ENCODE measurements around the gene CYB561D1.
A peak's percentile ranks its signal among the peaks of the same experiment; 100 is the strongest.
"Not testable (repeated sequence)": the region's sequence is repeated elsewhere in the genome, so short reads cannot be mapped to it uniquely, and the experiment has no call there.

CYB561D1 gene, protein sequence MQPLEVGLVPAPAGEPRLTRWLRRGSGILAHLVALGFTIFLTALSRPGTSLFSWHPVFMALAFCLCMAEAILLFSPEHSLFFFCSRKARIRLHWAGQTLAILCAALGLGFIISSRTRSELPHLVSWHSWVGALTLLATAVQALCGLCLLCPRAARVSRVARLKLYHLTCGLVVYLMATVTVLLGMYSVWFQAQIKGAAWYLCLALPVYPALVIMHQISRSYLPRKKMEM

DNA sequence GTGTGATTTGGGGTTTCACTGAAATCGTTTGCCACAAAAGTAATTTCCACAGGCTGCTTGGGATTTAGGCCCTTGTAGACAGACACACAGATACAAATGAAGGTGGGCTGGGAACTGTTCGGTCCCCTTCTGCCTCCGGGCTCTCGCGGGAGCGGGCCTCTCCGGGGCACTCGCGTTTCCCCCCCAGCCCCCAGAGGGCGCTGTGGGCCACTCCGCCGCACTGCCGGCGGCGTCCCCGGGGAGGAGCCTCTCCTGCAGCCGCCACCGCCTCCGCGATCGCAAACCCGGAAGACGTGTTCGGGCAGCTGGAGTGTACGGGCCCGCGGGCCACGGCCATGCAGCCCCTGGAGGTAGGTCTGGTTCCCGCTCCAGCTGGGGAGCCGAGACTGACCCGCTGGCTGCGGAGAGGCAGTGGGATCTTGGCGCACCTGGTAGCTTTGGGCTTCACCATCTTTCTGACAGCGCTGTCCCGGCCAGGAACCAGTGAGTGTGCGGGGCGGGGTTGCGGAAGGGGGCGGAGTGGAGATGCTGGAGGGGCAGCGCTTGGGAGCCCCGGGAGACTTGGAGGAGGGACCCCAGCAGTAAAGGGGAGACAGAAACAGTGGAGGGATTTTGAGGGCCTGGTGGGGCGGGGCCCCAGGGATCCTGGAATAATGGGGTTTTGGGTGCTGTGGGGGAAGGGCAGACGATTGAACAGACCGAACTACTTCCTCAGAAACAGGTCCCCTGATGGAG, at the start of gene CYB561D1:
Gene CYB561D1 (plus strand): TSS at position 290 of the 735 bp plus-strand sequence. CDS start 46 bp downstream, at position 336.
- TF ChIP-seq, protein P1, sequence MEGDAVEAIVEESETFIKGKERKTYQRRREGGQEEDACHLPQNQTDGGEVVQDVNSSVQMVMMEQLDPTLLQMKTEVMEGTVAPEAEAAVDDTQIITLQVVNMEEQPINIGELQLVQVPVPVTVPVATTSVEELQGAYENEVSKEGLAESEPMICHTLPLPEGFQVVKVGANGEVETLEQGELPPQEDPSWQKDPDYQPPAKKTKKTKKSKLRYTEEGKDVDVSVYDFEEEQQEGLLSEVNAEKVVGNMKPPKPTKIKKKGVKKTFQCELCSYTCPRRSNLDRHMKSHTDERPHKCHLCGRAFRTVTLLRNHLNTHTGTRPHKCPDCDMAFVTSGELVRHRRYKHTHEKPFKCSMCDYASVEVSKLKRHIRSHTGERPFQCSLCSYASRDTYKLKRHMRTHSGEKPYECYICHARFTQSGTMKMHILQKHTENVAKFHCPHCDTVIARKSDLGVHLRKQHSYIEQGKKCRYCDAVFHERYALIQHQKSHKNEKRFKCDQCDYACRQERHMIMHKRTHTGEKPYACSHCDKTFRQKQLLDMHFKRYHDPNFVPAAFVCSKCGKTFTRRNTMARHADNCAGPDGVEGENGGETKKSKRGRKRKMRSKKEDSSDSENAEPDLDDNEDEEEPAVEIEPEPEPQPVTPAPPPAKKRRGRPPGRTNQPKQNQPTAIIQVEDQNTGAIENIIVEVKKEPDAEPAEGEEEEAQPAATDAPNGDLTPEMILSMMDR (IDR thresholded peaks at IDR 0.05; ENCODE audit: low read length, missing control alignments): peak; percentile 63
- peak; percentile 82 for DNase-seq (ENCODE audit: low read depth)

DNA sequence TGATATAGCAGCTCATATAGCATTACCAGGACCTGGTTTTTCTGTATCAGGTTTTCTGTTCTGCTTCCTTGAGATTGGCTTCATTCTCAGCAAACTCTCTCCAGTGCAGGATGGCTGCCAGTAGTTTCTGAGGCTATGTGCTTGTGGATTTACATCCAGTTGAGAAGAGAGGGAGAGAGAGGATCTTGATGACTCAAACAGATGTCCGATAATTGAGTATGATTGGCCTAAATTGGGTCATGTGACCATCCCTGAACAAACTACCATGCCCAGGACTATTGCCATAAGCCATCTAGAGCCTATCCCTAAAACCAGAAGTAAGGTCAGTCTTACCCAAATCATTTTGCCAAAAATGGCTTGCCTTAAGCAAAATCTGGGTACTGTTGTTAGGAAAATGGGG, 49.5 kb upstream of the CYB561D1 start:
- H3K4me3 ChIP-seq (replicated peaks; ENCODE audit: low read depth, low read length): no peak overlapping the region
- TF ChIP-seq, protein P1 (IDR thresholded peaks at IDR 0.05; ENCODE audit: low read length, missing control alignments): no peak
- no peak for DNase-seq (ENCODE audit: low read depth)

More for the DNA sequence above, at the start of gene CYB561D1:
- H3K4me3 ChIP-seq (replicated peaks; ENCODE audit: low read depth, low read length): peak within 1 kb of the TSS; percentile 98

DNA sequence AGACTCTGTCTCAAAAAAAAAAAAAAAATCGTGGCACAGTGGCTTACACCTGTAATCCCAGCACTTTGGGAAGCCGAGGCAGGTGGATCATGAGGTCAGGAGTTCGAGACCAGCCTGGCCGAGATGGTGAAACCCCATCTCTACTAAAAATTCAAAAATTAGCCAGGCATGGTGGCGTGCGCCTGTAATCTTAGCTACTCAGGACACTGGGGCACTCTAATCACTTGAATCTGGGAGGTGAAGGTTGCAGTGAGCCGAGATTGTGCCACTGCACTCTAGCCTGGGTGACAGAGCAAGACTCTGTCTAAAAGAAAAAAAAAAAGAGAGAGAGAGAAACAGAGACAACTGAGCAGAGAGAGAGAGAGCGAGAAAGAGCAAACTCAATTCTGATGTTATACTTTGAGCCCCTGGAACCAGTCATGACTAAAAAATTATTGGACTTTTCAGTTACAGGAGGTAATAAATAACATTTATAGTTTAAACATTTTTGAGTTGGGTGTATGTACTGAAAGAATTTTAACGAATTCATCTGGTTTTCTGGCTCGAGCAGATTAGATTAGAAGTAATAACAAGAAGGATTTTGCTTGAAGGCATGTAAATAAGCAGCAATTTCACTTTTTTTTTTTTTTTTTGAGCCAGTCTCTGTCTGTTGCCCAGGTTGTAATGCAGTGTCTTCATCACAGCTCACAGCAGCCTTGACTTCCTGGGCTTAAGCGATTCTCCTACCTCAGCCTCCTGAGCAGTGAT, 47.8 kb upstream of the CYB561D1 start:
- not testable (repeated sequence) for H3K4me3 ChIP-seq (replicated peaks; ENCODE audit: low read depth, low read length); DNase-seq (ENCODE audit: low read depth)

DNA sequence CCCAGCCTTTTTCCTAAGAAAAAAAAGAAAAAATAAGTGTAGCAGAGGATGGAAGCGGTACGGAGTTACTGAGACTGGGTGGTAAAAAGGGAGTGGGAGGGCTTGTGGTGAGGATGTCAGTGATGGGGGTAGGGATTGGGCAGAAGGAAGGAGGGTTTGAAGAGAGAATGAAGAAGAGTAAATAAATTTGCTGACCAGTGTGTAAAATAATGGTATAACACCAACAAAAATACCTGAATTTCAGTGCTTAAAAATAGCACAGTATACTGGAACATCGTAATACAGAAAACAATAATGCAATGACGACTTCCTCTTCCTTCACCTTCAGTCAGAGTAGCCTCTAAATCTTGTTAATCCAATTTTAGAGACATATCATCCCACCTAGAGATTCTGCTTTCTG, 46.4 kb upstream of the CYB561D1 start:
- no peak for DNase-seq (ENCODE audit: low read depth)
- TF ChIP-seq, protein P1 (IDR thresholded peaks at IDR 0.05; ENCODE audit: low read length, missing control alignments): no peak
- H3K4me3 ChIP-seq (replicated peaks; ENCODE audit: low read depth, low read length): no peak overlapping the region

DNA sequence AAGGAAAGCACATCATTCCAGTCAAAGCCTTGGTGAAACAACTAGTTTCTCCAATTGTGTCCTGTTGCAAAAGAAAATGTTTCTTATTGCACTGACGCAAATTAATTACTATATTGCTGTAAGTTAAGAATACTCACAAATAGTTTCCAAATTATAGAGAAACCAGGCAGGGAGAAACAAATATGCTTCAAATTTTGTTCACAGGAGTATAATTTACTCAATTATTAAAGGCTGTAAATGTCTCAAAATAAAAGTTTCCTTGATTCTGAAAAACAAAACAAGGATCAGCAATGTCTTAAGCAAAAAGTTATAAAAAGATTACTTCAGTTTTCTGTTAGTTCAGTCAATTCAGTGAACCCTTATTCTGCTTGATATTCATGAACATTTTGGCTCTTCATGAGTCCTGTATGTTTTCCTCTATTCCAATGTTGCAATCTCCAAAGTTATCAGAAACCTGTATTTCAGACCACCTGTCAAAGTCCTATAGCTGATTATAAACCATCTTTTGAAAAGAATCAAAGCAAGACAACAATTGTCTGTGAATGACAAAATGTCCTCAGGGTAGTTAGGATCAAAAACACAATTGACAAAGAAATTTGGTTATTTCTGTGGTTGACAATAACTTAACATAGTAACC, 39.3 kb upstream of the CYB561D1 start:
- DNase-seq (ENCODE audit: low read depth): no peak
- TF ChIP-seq, protein P1 (IDR thresholded peaks at IDR 0.05; ENCODE audit: low read length, missing control alignments): no peak
- H3K4me3 ChIP-seq (replicated peaks; ENCODE audit: low read depth, low read length): no peak overlapping the region

DNA sequence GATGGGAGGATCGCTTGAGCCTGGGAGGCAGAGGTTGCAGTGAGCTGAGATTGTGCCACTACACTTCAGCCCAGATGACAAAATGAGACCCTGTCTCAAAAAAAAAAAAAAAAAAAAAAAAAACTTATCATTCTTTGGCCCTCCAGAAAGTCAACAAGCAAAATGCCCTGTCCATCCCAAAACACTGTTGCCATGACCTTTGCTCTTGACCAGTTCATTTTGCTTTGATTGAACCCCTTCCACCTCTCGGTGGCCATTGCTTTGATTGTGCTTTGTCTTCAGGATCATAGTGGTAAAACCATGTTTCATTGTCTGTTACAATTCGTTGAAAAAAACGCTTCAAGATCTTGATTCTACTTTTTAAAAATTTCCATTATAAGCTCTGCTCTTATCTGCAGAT, 36.1 kb upstream of the CYB561D1 start:
- TF ChIP-seq, protein P1 (IDR thresholded peaks at IDR 0.05; ENCODE audit: low read length, missing control alignments): no peak
- DNase-seq (ENCODE audit: low read depth): no peak
- H3K4me3 ChIP-seq (replicated peaks; ENCODE audit: low read depth, low read length): no peak overlapping the region

DNA sequence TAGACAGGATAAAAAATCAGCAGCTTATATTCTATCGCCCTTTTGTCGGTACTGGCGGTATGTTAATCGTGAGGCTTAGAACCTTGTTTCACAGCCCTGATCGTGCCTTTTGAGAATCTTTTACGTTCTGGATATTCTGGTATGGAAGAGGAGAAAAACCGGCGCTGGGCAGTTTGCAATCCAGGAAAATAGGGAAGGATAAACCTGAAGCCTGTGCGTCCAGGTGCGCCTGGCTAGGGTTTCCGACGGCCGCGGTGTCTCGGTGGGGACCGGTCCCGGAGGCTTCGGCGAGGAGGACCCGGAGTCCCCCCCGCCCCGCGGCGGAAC, 27.8 kb upstream of the CYB561D1 start:
- DNase-seq (ENCODE audit: low read depth): no peak
- TF ChIP-seq, protein P1 (IDR thresholded peaks at IDR 0.05; ENCODE audit: low read length, missing control alignments): no peak
- H3K4me3 ChIP-seq (replicated peaks; ENCODE audit: low read depth, low read length): peak overlapping the region; percentile 40

Data from fibroblast of pulmonary artery (primary cell).